AG10803 (cell line): ENCODE data around the gene RRBP1.

Experiments
- DNase-seq: peaks from one replicate; pipeline ENCODE4 v3.0.0; 2010; ENCODE audit warnings: low read depth
- H3K4me3 ChIP-seq: 2 replicates; pipeline ENCODE4 v1.5.1; 2011; ENCODE audit warnings: mild to moderate bottlenecking, low read length, control low read depth
- TF ChIP-seq, protein P1 (sequence below): conservative IDR thresholded peaks from 2 replicates; pipeline ENCODE4 v1.5.1; 2011; ENCODE audit warnings: mild to moderate bottlenecking, low read length, control low read depth, inconsistent platforms

Gene RRBP1

DNA sequence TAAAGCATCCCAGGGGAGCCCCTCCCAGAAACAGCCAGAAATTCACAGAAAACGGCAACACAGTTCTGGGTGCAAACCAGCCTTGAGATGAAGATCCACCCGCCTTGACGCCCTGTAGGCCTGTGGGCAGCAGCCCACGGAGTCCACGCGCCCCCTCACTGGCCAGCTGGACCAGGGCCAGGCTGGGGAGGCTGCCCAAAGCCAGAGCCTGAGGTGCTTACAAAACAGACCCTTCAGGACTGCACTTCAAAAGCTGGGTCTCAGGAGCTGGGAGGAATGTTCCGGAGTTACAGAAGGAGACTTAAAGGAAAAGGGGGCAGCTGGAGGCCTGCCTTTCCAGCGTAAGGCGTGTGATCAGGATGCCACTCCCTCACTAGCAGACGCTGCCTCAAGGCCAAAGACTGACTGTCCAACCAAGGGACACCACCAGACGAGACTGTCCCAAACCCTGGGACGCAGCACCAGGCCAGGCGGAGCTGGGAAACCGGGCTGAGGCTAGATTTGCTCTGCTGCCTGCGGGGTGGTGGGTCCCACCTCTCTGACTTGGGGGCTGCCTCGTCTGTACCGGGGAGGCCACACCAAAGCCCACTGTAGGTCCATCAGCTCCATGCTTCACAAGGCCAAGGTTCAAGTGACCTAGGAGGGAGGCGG is 48.1 kb downstream of the RRBP1 start:
- H3K4me3 ChIP-seq = no peak overlapping the region
- TF ChIP-seq, protein P1, sequence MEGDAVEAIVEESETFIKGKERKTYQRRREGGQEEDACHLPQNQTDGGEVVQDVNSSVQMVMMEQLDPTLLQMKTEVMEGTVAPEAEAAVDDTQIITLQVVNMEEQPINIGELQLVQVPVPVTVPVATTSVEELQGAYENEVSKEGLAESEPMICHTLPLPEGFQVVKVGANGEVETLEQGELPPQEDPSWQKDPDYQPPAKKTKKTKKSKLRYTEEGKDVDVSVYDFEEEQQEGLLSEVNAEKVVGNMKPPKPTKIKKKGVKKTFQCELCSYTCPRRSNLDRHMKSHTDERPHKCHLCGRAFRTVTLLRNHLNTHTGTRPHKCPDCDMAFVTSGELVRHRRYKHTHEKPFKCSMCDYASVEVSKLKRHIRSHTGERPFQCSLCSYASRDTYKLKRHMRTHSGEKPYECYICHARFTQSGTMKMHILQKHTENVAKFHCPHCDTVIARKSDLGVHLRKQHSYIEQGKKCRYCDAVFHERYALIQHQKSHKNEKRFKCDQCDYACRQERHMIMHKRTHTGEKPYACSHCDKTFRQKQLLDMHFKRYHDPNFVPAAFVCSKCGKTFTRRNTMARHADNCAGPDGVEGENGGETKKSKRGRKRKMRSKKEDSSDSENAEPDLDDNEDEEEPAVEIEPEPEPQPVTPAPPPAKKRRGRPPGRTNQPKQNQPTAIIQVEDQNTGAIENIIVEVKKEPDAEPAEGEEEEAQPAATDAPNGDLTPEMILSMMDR = no peak
- no peak for DNase-seq

DNA sequence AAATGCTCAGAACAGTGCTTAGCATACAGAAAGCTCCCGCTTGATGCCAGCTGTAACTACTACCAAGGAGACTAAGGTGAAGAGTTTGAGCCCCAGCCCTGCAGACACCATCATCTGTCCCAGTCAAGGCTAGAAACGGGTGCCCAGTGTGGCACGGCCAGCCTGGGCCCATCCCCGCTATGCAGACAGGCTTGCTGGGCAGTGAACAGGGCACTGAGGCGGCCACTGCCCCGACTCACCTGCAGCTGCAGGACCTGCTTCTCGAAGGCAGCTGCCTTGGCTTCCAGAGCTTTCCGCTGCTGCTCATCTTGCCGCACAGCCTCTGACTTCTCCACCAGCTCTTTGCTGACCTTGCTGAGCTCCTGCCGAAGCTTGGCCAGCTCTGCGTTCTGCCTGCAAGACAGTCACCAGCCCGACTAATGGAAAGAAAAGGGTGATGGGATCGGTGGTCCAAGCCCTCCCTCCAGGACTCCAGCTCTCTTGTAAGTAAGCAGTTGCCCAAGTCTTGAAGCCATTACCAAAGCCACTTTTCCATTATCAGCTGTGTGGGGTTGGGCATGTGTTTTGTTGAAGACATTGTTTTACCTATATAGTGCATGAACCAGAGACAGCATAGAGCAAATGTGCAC is 48.7 kb downstream of the RRBP1 start:
- no peak overlapping the region for H3K4me3 ChIP-seq
- TF ChIP-seq, protein P1 = no peak
- no peak for DNase-seq

DNA sequence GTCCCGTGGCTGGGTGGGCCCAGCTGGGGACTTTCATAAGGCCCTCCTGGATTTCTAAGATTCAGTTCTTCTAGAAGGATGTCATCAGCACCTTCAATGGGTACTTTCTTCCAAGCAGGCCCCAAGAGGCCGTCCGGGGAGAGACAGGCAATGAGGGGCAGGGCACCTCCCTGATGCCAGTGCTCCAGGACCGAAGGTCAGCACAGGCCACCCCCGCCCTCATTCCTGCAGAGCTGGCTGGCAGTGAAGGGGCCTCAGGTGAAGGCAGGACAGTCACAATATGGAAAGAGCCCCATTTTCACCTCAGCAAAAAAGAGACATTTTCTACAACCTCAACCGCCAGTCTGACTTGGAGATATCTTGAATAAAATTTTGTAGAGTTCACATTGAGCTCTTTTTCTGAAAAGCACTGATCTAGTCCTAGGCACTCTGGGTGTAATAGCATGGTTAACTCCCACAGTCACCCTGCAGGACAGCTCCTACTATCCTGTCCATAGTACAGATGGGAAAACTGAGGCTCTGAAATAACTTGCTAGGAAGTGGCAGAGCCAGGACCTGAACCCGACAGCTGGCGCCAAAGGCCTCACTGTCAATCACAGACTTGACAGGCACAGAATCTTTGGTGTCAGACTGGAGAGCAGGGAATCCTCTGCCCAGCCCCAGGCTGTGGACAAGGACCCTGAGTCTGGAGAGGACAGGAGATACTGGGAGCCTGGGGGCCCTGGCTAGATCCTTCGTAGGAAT is 50.3 kb downstream of the RRBP1 start:
- TF ChIP-seq, protein P1 = no peak
- no peak for DNase-seq
- no peak overlapping the region for H3K4me3 ChIP-seq

DNA sequence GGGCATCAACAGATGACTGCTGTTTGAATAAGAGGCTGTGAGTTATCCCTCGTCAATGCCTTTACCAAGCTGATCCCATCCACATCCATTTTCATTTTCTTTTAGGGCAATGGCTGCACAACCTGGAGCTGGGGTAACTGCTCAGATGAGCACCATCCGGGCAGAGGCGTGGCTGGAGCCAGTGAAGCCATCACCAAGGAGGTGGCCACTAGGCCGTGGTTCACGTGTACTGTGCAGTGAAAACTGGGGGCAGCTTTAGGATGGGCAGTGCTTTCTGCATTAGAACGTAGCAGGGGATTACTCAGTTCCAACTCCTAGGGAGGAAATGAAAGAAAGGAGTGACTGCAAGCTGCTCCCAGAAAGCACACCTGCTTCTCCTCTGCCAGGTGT is 51.2 kb downstream of the RRBP1 start:
- TF ChIP-seq, protein P1 = no peak

DNA sequence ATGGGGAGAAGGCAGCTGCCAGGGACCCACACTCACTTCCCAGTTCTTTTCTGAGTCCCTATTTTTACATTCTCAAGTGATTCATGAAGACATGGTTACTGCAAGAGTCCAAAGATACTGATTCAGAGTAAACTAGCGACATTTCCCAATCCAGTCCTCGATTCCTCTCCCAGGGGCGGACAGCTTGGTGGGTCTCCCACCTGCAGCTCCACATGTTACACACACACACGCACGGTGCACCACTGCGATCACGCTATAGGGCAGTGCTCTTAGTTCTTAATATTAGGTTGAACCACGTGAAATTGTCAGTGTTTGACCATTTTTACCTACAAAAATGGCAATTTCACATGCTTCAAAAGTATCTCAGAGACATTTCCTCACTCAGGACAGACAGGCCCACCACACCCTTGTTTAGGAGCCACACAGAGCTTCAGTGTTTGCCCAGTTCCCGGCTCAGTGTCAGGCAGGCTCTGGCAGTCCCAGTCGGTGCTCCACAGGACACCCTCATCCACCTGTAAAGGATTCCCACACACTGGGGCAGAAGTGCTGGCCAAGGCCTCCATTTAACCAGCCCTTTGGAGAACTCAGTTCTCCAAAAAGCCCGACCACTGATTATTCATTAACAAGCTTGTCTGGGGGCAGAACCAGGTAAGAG is 51.8 kb downstream of the RRBP1 start:
- no peak overlapping the region for H3K4me3 ChIP-seq
- TF ChIP-seq, protein P1 = no peak
- DNase-seq = no peak

More for the DNA sequence above, 51.2 kb downstream of the RRBP1 start:
- no peak for DNase-seq
- no peak overlapping the region for H3K4me3 ChIP-seq

DNA sequence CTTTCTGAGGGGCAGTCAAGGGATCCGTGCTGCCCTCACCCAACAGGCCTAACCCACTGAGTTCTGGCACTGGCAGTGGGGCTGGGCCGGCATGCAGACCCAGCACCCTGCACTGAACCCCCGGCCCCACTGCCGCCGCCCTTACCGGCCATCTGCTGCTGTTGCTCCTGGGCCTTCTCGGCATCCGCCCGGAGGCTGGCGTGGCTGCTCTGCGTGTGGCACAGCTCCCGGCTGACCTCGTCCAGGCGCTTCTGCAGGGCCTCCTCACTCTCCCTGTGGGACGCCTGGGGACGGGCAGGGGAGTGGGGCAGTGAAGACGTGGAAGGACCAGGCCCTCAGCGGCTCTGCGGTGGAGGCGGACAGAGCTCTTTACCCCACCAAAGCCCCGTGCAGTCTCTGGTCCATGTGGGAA is 52.4 kb downstream of the RRBP1 start:
- no peak for DNase-seq
- H3K4me3 ChIP-seq = no peak overlapping the region
- TF ChIP-seq, protein P1 = no peak
